HPDE6-E6E7 (cell line): Measurements from ENCODE around the gene CLSTN1.

Experiments used
- DNase-seq: peaks from one replicate; pipeline ENCODE4 v3.0.0; 2011; ENCODE audit warnings: missing footprints; ENCODE audit errors: extremely low spot score

The CLSTN1 gene

GRCh38 chr1:9850442-9851162 lies 26.8 kb upstream of the CLSTN1 start:
- no peak for DNase-seq

DNA sequence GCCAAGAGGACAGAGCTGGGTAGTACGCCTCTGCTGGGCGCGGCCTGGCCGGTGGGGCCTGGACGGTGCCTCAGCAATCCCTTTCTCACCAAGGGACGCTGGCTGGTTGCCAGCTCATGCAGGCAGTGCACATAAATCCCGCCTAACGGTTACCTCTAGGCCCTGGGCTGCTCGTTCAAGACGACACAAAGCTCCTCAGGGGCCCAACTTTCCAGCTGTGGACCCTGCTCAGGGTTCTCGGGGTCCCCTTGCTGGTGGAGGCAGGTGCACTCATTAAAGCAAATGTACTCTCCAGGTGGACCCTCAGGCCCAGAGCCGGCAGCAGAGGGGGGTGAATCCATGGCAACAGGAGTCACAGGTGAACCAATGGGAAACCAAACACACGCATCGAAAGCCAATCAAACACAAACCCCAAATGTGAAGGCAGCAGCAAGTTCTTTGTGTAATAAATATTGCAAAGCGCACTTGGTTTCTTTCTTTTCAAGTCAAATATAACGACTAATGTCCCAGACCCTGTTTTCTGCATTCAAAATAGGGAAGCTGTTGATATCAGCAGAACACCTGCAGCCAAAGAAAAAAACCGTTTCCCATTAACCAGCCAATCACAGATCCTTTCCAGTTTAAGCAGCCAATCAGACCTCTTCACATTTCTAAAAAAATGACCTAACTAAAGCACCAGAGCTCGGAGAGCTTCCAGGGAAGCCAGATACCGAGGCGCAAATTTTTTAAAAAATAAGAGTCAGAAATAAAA lies 26.1 kb upstream of the CLSTN1 start:
- no peak for DNase-seq

DNA sequence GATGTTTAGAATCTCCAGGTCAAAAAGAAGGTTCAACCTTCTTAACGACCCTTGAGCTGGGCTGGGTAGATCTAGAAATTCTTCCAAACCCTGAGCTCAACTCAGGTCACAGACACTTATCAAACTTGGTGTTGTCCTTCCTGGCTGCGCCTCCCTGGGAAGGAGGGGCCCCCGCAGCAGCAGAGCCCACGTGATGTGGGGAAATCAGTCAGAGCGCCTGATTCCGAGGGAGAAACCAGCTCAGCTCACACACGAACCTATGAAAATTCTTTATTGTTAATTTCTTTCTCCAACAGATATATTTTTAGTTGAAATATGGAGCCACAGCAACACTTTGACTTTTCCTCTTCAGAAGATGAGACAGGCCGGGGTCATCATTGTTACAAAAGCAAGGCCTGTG lies 24.3 kb upstream of the CLSTN1 start:
- DNase-seq: no peak

GRCh38 chr1:9847269-9847668 lies 23.5 kb upstream of the CLSTN1 start:
- DNase-seq: no peak

DNA sequence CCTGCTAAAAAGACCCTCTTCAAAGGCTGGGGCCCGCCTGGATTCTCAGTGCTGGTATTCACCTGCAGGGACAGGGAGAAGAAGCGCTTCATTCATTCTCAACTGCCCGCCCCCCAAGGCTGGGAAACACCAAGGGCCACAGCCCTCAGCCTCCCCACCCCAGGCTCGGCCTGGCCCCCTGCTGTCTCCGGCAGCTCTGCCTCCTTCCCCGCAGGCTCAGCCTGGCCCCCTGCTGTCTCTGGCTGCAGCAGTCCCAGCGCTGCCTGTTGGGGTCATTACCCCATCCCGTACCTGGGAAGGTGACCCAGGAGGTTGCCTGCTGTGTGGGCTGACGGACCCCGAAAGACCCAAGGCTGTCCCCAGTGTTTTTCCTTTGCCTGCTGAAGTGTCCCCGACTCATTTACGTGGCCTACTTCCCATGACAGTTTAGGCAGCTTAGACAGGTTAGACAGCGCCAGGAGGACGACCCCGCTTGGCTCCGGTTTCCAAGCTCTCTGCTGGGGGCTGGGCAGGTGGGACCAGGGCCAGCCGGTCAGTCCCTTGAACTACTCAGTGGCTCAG lies 22.9 kb upstream of the CLSTN1 start:
- DNase-seq: no peak

- DNase-seq: no peak
Measured at GRCh38 chr1:9845914-9846313, 22.1 kb upstream of the CLSTN1 start.

DNA sequence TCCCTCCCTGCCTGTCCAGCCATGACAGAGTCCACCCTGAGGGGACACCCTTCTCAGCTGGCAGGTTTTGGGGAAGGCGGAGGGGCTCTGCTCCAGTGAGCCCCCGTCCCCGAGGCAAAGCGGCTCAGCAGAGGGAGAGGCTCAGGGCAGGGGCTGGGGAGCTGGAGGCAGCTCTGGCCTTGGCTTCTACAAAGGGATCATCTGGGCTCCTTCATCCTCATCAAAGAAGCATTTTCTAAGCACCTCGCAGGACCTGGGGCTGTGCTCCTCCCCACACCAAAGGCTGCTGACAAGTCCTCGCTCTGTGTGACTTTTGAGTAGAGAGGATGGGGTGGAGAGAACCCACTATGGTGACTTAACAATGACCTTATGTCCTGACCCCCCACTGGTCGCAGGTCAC lies 21.0 kb upstream of the CLSTN1 start:
- DNase-seq: no peak

DNA sequence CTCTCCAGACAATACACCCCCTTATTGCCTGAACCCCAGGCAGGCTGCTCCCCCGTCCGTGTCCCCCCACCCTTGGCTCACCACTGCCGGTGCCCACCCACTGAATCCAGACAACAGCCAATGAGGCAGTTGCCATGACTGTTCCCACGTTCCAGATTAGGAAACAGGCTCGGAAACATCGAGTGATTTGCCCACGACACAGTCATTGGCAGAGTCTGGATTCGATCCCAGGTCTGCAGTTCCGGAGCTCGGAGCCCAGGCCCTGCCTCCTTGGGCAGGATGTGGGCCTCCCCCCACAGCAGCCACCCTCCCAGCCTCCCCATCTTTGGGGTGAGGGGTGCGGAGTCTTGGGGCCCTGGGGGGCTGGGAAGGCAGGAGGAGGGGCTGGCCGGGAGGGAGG lies 20.3 kb upstream of the CLSTN1 start:
- no peak for DNase-seq

DNA sequence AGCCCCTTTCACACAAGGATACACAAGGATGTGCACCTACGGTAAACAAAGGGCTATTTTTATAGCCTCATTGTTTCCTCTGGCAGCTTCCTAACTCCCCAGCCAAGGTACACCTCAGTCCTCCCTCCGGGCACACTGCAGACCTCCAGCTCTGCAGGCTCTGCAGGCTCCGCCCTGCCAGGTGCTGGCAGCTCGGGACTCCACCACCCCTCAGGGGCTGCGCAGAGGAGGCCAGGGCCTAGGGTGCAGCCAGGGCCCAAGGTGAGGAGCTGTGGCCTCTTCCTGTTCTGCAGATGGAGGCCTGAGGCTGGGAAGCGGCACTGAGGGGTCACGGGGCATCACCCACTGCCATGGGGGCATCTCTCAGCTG lies 19.8 kb upstream of the CLSTN1 start:
- DNase-seq: no peak

GRCh38 chr1:9842781-9843575 lies 19.2 kb upstream of the CLSTN1 start:
- DNase-seq: no peak

DNA sequence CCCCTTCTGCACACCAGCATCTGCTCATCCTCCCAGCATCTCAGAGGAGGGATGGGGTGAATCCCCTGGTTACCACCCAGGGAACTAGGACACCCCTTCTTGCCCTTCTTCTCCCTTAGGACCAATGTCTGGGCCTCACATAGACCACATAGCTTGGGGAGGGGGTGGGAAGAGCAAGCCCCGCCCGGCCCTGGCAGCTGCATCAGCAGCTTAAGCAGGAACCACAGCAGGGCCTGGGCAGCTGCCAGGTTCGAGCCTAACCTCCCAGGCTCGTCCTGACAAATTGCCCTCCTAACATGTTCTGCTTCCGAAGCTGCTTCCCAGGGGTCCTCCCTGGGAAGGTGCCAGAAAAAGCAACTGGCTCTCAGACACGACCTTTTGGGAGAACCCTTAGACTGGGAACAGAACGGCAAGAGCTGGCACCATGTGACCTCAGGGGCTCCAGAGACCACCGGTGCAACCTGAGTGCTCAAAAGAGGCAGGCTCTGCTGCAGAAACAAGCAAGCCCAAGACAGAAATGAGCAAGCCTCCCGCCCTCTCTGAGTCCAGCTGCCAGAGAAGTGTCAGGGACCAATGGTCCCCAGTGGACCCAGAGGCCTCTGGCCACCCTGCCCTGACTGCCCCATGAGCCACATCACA lies 18.4 kb upstream of the CLSTN1 start:
- DNase-seq: no peak

DNA sequence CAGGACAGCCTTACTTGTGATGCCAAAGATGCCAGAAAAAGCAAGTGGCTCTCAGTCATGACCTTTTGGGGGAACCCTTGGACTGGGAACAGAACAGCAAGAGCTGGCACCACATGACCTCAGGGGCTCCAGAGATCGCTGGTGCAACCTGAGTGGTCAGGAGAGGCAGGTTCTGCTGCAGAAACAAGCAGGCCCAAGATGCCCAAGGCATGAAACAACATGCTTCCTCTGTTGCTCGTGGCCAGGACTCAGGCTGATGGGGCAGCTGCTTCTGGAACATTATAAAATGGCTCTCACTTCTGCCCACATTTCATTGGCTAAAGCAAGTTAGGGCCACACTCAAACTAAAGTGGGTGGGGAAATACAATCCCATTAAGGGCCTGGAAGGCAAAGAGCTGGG lies 17.7 kb upstream of the CLSTN1 start:
- DNase-seq: no peak

DNA sequence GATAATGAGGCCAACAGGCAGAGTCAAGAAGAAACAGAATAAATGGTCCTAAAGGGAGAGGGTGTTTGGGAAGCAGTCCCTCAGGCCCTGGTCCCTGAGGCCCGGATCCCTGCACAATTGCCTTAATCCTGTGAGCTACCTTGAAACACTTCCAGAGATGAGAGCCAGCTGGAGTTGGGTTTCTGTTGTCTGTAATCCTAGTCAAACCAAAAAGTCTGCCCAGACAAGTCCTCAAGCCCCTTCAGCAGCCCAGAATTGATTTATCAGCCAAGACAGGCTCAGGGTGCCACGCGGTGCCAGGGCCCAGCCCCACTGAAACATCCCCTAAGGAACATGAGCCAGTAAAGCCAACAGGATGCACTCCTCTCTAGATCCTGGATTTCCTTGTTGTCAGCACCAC lies 16.4 kb upstream of the CLSTN1 start:
- DNase-seq: no peak

DNA sequence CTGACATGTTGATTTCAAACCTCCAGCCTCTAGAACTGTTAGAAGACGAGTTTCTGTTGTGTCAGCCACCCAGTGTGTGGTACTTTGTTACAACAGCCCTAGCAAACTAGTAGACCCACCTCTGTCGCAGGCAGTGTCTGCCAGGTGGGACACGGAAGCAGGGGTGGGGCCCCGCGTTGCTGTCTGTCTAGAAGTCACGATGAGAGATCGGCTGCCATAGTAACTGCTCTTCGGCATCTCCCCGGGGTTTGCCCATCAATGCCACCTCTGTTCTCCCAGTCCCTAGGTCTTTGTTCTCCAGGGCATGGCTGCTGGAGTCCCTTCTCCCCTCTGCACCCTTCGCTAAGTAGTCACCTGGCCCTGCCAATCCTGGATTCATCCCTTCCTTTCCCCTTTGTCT lies 15.2 kb upstream of the CLSTN1 start:
- no peak for DNase-seq

GRCh38 chr1:9836632-9836960 lies 12.8 kb upstream of the CLSTN1 start:
- DNase-seq: no peak

GRCh38 chr1:9835758-9836631 lies 12.2 kb upstream of the CLSTN1 start:
- peak; percentile 94 for DNase-seq

DNA sequence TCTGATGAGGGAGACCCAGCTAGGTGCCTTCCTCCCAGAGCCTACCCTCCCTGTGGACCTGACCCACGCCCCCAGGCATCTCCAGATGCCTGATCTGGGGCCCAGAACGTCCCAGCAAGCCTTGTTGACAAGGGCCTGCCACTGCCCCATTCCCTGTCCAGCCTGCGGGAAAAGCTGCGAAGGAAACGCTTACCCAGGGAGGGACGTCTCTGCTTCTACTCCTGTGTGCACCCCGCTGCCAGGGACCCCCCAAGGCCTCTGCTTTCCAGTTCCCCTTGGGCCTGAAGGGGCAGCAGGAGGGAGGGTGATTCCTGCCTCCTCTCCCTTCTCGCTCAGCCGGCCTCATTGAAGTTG lies 11.6 kb upstream of the CLSTN1 start:
- DNase-seq: no peak

- no peak for DNase-seq
Measured at GRCh38 chr1:9833632-9834031, 9.9 kb upstream of the CLSTN1 start.

- no peak for DNase-seq
Measured at GRCh38 chr1:9827558-9828185, 3.9 kb upstream of the CLSTN1 start.

DNA sequence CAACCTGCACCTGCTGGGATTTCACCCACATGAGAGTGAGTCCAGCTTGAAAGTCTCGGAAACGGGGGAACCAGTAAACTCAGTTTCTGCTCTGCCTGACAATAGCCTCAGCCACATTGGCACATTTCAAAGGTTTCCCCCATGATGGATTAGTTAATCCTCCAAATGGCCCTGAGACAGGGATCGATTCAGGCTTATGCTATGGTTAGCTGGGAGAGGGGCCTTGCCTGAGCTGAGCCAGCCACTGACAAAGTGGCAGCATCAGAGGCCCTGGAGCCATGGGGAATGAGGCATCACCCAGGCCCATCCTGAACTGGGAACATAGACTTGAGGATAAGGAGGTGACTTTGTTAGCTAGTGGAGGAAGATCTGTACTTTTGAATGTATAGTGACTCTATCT lies 2.9 kb upstream of the CLSTN1 start:
- no peak for DNase-seq

GRCh38 chr1:9826087-9826486 lies 2.3 kb upstream of the CLSTN1 start:
- DNase-seq: no peak
